Measurements from ENCODE around the gene RTL9.
"Not testable (repeated sequence)": the region's sequence is repeated elsewhere in the genome, so short reads cannot be mapped to it uniquely, and the experiment has no call there.

RTL9 gene

DNA sequence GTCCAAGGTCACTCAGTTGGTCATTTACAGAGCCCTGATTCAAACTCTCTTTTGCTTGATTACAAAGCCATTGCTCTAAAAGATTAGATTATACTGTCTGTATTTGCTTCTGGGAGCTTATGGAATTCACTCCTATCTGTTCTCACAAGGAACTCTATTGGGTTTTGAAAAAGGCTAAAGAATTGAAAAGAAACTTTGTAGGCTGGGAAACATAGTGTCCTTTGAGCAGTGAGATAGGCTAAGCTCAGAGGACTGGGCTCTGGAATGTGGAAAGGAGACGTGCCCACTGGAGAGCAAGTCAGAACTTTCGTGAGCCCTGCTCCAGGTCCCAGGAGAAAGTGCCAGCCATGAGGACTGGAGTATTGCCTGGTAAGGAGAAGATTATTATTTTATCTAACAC lies at the start of gene RTL9:
Gene RTL9 (plus strand): TSS at position 301 of the 400 bp plus-strand sequence. CDS start 91,770 bp downstream, outside the sequence.
- DNase-seq: no peak

DNA sequence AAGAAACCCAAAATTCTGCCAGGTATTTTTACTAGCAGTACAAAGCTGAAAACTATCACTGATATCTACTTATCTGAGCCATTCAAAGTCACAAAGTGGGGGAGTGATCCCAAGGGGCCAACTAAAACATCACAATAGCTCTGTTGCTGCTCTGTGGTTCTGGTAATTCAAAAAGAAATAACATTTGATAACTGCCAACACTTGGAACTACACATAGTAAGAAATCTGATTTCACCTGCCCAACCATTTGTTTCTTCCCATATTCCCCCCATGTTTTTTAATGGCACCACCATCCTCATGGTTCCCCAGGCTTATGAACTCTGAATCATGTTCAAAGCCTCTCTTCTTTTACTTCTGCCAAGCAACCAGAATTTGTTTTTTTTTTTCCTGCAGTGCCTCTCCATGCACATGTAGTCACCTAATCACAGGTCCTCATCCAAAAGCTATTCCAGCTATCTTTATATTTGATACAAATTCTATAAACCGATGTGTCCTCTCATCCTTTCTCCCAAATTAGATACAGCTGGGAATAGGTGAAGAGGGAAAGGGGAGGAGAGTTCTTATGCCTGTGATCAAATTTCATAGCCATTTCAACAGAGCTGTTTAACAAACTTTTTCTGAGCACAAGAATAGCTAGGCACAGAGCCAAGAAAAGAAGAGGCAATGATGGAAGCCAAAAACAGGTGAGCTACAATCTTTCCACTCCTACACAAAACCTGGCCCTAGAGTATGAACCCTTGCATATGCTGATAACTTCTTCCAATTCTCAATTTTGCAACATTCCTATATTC lies 48.5 kb upstream of the RTL9 start:
- no peak for DNase-seq

DNA sequence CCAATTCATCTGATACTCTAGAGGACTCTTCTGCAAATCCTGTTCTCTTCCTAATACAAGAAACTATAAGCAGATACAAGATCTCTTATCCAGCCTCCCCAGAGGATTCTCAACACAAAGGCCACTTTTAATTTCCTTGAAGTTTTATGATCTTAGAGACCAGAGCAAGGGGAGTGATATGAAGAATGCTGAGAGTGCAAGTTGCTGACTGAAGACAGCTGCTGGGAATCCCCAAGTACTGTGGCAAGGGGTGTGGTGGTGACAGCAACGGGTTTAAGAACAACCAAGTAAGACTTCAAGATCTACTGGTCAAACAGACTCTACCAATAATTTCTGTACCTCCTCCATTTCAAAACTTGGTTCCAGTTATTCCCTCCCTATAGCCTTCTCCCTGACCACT lies 47.8 kb upstream of the RTL9 start:
- no peak for DNase-seq

DNA sequence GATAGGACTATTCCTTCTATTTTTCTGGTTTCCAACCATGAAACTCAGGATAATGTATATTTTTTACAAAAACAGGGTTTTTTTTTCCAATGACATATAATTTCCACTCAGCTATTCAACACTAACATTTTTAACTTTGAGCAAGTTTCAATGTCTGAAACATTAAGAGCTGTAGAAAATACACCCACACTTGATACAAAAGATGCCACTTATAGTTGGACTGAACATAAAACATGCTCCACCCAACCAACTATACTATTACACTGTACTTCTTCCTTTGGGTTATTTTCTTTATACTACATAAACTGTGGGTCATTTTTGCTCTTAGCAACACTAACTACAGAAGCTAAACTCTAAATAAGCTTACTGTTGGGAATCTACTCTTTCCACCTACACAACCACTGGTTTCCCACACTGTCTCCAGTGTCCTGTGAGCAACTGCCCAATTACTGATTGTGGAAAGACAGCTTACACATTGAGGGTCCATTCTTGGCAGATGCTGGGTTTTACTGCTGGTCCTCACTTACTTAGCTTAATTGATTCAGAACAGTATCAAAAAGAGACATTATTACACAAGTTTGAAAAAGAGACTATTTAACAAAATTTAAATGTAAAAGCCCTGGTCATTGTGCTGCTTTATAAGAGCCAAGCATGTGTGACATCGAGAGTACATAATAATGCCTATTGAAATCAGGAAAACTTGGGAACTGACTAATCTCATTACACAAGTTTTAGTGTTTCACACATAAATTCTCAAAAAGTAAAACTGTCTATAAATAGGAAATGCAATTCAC lies 47.0 kb upstream of the RTL9 start:
- no peak for DNase-seq

DNA sequence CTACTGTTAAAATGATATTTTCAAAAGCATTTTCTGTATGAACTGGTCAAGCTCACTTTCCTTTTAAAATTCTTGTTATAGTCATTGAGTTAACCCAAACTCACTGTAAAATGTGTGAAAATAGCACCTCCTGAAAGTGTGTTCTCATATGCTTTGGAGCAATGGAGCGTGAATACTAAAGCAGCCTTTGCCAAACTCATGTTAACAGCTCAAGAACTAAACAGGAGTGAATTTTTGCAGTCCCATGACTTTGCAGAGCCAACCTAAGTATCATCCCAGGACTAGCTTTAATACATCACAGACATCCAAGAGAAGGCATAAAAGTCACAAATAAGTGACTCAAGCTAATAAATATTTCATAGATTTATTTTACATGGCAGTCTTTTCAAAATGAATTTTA lies 43.1 kb upstream of the RTL9 start:
- DNase-seq: no peak

DNA sequence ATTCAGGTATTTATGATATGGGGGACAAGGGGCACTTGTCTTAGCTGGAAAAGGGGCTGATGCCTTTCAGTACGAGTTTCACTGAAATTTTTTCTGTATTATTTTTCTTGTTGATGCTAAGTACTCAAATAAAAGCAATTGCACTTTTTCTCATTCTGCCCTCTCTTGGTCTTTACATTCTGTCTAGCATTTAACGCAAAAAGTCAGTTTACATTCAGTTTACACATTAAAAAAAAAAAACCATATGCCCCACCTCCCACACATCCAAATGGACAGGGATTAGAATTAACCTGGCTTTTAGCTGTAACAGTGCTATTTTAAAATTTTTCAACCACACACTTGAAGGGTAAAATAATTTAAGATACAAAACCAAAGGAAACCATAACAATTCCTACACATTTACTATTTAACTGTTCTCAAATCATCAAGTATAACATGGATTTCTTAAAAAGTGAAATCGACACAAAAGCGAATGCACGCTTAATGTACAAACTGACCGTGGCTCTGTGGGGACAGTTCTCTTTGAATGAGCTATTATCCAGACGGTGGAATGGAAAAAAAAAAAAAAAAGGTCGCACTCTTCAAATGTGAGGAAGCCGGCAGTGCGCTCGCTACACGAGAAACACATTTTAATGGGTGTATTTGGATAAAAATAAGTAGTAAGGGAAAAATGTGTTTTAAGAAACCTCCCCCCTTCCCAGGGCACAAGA lies 42.1 kb upstream of the RTL9 start:
- DNase-seq: no peak

DNA sequence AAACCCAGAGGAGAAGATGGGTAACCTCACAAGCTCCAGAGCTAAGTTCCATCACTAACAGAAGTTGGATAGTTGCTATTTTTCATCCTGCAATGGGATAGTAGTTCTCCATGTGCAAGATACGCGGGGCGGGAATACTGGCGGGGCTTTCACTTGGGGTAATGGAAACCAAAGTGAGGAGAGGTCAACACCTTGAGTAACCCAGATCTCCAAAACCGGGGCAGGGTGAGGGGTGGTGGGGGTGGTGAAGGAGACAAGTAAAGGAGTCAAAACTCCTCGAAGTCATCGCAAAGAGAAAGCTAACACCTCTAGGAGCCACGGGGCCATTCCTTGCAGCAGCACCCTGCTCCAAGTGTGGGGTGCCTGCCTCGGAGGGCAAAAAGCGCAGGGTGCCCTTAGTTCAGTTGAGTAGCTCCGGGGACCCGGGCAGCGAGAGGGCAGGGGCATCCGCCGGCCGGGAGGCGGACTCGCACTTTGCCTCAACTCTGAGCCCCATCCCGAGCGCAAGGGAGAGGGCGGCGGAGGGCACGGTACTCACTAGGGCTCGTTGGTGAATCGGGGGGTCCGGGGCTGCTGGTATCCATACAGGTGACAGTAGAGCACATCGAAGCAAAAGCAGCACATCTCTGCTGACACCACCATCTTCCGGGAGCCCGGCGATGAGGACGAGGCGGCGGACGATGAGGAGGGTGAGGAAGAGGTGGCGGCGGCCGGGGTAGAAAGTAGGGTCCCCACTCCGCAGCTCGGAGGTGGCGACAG lies 41.4 kb upstream of the RTL9 start:
- DNase-seq: peak; percentile 74

DNA sequence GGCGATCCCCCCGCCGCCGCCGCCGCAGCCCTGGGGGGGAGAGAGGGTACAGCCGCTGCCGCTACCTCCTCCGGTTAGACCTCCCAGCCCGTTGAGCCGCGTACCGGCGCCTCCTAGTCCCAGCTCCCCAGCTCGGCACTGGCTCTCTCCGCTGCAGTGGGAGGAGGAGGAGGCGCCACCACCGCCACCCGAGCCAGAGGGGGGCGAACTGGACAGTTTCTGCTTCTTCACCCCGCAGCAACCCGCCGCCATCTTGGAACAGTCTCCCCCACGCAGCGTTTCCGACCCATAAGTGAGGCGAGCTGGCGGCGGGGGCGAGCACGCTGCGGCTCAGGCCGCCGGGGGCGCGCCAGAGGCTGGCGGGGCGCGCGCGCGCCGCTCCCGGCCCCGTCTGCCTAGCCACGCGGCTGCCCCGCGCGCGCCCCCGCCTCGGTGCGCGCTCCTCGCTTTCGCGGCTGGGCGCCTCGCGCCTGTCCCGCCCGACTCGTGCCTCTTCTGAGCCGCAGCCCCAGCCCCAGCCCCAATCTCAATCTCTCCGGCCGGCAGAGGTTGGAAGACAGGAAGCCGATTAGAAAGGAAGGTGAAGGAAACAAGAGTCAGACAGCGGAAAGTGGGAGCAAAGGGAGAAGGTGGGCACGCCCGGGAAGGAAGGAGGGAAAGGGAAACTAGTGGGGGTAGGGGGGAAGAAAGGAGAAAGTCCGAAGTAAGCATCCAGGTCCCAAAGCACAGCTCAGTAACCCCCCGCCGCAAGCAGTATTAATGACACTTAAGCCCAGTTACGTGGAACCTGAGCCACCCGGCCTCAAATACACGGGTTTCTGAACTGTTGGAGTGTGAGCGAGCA lies 40.6 kb upstream of the RTL9 start, which contains the start of gene AMMECR1:
Gene AMMECR1 (minus strand): TSS at position 266 of the 844 bp plus-strand sequence. CDS start 14 bp downstream, at position 252.
- peak; percentile 86 for DNase-seq

DNA sequence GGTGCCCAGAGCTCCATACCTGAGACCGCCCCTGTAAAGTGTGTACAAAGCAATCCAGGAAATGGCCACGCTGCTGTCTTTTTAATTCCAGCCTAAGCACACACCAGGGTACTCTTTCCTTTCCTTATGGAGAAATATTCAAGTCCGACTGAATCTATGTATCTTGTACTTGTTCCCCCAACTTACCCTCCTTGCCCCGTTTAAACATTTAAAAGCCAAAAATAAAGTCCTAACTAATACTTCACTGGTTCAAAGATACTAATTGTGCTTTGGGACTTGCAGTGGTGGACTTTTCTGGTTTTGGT lies 40.0 kb upstream of the RTL9 start:
- DNase-seq: no peak

DNA sequence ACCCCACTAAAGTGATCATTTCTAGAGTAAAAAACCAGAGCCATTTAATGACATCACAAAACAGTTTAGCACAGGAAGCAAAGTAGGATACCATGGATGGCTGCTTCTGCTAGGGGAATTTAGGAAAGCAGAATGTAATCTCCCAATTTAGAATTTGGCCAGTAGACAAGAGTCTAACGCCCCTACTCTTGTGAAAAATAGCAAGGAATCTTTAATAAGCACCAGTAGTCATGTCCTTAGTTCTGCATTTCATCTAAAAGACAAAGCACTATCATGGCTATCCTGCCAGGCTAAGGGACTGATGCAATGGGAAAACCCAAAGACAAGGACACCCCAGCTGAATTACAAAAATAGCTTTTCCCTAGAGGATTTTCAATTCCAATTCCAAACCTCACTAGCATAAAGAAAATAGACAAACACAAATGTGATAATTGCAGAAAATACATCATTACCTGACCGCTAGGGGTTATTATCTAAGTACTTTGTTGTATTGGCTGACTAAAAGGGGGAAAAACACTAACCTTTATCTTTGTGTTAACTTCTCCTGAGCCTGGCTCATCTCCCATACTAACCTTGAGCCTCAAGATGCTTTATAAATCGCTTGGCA lies 38.2 kb upstream of the RTL9 start:
- DNase-seq: no peak

DNA sequence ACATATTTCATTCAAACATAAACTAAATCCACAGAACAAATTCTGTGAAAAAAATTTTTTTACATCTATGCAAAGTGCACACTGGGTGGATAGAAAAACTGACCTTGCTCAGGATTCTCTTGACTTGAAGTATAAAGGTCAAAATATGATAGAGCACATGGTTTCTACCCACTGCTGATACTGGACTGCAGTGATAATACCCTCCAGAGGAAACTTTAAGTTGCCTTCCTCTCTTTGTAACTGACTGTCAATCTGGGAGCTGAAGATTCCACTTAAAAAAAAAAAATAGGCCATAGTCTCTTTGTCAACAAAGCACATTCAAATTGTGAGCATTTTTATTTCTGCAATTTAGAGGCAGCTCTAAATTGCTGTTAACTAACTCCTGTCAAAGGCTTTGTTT lies 37.6 kb upstream of the RTL9 start:
- DNase-seq: no peak

DNA sequence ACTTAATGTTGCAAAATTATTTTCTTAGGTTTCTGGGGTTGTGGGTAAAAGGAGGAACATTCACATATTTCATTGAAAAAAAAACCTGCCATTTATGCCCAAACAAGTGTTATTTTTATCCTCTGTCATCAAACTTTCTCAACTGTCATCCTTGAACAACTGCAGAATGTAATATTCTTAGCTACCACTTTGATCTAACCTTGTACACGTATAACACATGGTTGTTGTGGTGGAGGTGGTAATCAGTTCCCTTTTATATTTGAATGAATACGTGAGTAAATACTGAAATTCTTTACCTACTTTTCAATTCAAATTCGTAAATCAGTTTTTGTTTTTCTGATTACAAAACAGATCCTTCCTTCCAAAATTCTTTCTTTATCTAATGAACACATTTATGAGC lies 37.0 kb upstream of the RTL9 start:
- no peak for DNase-seq

DNA sequence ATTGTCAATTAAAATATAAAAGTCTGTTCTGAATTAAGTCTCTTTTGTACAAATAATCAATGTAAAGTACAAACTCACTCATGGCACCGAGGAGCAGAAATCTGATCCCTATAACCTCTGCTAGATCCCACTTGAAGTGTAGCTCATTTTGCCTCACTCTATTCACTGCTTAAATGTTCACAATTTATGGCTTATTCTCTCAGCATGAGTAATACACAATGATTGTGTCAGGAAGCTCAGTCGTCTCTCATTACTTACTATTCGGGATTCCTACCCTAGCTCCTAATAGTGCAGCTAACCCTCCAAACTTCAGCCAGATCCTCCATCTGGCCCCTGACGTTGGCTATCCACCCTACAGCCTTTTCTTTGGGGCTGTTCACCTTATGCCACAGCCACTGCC lies 36.0 kb upstream of the RTL9 start:
- no peak for DNase-seq

DNA sequence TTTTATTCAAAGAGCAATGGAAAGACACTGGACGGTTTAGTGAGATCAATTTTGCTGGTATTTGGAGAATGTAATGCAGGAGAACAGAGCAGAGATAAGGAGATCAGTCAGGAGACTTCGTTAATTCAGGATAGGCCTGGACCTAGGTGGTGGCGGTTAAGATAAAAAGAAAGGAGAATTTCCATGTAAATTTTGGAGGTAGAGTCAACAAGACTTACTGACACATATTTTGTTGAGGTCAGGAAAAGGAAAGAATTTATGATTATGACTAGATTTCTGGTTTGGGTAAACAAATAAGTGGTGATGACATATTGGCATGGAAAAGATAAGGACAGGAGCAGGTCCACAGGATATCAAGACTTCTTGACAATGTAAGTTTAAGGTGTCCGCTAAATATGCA lies 31.9 kb upstream of the RTL9 start:
- no peak for DNase-seq

DNA sequence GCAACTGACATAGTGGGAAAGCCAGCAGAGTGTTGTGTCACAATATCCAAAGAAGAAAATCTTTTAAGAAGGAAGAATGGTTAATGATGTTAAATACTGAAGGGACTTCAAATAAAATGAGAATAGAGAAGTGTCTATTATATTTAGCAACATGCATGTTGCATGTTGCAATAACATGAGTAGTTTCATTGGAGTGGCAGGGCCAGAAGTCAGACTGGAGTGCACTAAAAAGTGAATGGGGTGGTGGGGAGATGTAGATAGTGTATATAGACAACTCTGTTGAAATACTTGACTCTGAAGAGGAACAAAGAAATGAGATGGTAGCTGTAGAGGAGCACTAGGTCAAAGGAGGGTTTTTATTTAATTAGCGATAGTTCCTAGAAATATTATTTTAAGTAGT lies 31.3 kb upstream of the RTL9 start:
- DNase-seq: no peak

DNA sequence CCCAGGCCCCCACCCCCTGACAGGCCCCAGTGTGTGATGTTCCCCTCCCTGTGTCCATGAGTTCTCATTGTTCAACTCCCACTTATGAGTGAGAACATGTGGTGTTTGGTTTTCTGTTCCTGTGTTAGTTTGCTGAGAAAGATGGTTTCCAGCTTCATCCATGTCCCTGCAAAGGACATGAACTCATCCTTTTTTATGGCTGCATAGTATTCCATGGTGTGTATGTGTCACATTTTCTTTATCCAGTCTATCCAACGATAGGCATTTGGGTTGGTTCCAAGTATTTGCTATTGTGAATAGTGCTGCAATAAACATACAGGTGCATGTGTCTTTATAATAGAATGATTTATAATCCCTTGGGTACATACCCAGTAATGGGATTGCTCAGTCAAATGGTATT lies 30.0 kb upstream of the RTL9 start:
- not testable (repeated sequence) for DNase-seq

DNA sequence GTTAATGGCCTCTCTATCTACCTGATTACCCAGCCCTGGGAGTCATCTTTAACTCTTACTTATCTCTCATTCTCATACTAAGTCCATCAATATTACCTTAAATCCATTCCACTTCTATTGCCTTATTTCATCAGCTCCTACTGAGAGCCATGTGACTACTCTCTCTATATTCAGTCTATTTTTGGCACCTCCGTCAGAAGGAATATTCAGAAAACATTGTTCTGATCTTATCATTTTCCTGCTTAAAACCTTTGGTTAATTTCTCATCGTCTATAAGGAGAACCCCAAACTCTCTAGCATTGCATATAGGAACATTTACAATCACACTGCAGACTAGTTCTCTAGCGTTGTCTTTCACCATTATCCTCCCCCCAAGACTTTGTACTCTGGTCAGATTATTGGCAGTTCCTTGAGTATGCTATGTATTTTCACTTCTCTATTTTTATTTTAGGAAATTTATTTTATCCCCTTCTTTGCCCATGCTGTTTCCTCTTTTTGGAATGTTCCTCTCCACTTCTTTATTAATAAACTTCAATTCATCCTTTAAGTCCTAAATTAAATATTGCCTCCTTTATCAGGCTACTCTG lies 27.1 kb upstream of the RTL9 start:
- DNase-seq: no peak

DNA sequence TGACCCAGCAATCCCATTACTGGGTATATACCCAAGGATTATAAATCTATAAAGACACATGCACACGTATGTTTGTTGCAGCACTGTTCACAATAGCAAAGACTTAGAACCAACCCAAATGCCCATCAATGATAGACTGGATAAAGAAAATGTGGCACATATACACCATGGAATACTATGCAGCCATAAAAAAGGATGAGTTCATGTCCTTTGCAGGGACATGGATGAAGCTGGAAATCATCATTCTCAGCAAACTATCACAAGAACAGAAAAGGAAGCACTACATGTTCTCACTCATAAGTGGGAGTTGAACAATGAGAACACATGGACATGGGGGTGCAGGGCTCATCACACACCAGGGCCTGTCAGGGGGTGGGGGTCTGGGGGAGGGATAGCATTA lies 25.2 kb upstream of the RTL9 start:
- DNase-seq: not testable (repeated sequence)

DNA sequence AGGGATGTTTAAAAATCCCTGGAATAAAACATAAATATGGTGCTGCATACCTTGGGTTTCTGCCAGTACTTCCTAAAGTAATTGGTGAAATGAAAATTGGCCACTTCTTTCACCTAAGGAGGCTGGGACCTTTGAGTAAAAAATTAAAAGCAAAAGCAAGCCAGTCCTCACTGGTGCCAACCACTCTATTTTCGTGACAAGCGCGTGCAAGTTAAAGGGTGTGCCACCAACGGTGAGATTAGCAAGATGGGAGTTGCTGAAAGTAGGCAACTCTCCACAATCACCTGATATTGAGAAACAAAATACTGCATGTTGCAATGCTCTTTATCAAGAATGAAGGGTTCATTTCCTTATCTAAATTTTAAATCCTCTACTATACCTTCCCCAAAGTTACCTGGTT lies 19.7 kb upstream of the RTL9 start:
- no peak for DNase-seq

DNA sequence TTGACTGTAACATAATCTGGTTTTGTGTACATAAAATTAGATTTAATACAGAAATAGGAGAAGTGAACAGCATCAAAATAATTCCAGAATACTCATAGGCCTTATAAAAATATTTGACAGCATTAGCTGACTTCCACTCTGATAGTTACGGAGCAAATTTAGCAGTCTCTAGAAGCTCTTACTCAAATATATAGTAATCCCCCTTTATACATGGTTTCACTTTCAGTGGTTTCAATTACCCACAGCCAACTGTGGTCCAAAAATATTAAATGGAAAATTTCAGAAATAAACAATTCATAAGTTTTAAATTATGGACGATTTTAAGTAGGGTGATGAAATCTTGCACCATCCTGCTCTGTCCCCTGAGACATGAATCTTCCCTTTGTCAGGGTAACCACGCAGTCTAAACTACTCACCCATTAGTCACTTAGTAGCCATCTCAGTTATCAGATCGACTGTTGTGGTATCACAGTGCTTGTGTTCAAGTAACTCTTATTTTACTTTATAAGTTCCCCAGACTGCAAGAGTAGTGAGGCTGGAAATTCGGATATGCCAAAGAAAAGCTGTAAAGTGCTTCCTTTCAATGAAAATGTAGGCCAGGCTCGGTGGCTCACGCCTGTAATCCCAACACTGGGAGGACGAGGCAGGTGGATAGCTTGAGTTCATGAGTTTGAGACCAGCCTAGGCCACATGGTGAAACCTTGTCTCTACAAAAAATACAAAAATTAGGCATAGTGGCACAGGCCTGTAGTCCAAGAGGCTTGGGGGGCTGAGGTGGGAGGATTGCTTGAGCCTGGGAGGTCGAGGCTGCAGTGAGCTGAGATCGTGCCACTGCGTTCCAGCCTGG lies 17.2 kb upstream of the RTL9 start:
- DNase-seq: no peak
